ENCODE measurements around the gene ARHGAP22.

ARHGAP22 gene

GRCh38 chr10:48526011-48526821, 78.7 kb downstream of the ARHGAP22 start:
- DNase-seq = no peak

DNA sequence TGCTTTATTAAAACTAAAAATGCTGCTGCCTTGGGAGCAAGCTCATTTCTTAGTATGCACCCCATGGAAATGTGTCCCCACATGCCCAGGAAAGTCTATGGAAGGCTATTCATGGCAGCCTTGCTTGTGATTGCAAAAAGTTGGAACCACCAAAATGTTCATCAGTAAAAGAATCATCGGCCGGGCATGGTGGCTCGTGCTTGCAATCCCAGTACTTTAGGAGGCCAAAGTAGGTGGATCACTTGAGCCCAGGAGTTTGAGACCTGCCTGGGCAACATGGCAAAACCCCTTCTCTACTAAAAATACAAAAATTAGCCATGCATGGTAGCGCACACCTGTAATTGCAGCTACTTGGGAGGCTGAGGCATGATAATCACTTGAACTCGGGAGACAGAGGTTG, 79.8 kb downstream of the ARHGAP22 start:
- DNase-seq = no peak

- DNase-seq = peak; percentile 83
Observed at GRCh38 chr10:48523820-48524758, 80.8 kb downstream of the ARHGAP22 start.

- peak; percentile 70 for DNase-seq
Observed at GRCh38 chr10:48523212-48523819, 81.6 kb downstream of the ARHGAP22 start.

GRCh38 chr10:48522011-48522765, 82.7 kb downstream of the ARHGAP22 start:
- DNase-seq = peak; percentile 37

- DNase-seq = no peak
Observed at GRCh38 chr10:48520594-48520993, 84.3 kb downstream of the ARHGAP22 start.

- DNase-seq = no peak
Observed at GRCh38 chr10:48520184-48520506, 84.7 kb downstream of the ARHGAP22 start.

- DNase-seq = no peak
Observed at GRCh38 chr10:48519481-48520183, 85.2 kb downstream of the ARHGAP22 start.

DNA sequence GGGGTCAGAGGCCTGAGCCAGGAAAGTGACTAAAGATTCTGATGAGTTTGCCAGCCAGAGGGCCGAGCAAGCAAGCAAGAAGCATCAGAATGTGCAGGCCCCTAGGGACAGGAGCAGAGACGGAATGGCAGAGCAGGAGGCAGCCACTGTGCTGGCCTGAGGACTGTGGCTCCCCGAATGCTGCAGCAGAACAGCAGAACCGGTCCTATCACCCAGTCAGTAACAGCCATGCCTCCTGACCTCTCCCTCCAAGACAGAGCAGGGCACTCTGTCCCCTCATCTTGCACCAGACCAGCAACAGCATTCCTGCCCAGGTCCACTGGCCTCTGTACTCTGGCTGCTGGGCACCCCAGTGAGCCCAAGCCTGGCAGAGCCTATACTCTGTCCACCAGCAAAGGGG, 85.9 kb downstream of the ARHGAP22 start:
- DNase-seq = no peak

- peak; percentile 17 for DNase-seq
Observed at GRCh38 chr10:48517911-48518811, 86.7 kb downstream of the ARHGAP22 start.

DNA sequence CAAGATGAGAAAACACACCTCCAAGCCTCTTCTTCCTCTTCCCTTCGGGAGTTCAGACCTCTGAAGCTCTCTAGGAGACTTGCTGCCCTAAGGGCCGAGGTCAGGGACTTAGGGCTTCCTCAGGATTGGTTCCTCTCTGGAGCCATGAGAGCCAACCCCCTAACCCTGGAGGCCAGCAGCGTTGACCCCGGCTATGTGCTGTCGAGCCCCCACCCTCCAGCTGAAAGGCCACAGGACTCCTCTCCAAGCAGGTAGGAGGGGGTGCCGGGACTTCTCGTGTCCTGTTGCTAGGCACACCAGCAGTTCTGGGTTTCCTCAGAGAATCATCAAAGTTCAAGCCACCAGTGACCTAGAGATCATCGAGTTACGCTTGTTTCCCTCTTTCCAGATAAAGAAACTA, 87.4 kb downstream of the ARHGAP22 start:
- no peak for DNase-seq

GRCh38 chr10:48516911-48517310, 88.0 kb downstream of the ARHGAP22 start:
- no peak for DNase-seq

DNA sequence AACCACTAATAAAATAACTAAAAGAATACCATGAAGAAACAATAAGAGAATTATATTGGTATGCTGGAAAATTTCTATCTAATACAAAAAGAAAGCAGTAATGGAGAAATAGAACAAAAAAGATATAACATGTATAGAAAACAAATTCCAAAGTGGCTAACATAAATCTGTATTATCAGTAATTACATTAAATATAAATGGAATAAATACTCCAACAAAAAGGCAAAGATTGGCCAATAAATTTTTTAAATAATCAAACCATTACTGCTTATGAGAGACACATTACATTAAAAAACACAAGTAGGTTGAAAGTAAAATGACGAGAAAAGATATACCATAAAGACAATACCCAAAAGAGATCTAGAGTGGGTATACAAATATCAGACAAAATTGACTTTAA, 90.0 kb downstream of the ARHGAP22 start:
- peak; percentile 23 for DNase-seq

- peak; percentile 47 for DNase-seq
Observed at GRCh38 chr10:48514255-48514654, 90.6 kb downstream of the ARHGAP22 start.

DNA sequence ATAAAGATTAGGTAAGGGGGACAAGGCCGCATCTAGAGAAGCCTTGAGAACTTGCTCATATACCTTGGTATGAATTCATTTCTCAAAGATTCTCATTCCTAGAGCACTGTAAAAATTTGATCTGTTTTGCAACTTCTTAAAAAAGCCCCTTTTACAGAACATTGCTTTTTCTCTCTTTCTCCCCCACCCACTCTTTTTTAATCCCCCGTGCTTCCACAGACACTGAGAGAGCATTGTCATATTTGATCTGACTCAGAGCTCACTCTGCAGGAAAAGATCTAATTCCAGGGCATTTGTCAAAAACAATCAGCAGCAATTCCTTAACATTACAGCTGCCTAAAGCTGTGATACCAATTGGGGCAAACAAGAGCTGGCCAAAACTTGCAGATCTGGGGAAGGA, 92.0 kb downstream of the ARHGAP22 start:
- DNase-seq = no peak

- DNase-seq = peak; percentile 81
Observed at GRCh38 chr10:48511875-48512231, 93.0 kb downstream of the ARHGAP22 start.

DNA sequence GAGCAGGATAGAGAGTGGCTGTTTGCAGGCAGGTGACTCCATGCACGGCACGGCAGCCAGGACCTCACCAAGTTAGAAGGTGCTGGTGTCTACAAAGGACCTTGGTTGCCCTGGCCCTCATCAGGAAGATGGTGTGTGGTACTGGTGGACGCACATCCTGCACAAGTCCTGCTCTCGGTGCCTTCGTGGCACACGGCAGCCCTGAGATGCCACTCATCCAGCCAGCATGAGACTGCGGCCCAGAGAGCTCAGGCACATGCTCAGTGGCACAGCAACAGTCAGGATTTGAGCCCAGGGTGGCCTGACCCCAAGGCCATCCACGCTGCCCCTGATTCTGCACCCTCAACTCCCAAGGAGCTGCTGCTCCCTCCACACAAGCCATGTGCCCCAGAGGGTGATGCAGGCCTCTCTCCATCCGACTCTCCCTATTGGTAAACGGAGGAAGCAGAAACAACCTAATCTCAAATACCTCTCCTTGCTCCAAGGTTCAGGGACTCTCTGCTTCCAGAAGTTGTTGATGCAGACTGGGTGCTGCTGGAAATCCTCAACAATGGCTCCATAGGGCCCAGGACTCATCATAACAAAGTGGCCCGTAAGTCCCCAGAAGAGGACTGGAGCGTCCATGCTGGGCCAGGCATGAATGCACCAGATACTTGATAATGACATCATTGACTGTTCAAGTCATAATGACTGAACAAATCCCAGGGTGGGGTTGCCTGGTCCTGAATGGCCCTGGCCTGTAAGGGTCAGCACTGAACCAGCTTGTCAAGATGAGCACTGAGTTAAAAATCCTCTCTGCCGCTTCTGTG, 93.6 kb downstream of the ARHGAP22 start:
- DNase-seq = no peak

- peak; percentile 53 for DNase-seq
Observed at GRCh38 chr10:48509974-48510692, 94.7 kb downstream of the ARHGAP22 start.

All from OCI-M1 (cell line).